ENCODE measurements around the gene ADGRB2.
"Not testable (repeated sequence)": the region's sequence is repeated elsewhere in the genome, so short reads cannot be mapped to it uniquely, and the experiment has no call there.

Gene ADGRB2

GRCh38 chr1:31718327-31718897 lies 45.7 kb downstream of the ADGRB2 start:
- no peak for DNase-seq

DNA sequence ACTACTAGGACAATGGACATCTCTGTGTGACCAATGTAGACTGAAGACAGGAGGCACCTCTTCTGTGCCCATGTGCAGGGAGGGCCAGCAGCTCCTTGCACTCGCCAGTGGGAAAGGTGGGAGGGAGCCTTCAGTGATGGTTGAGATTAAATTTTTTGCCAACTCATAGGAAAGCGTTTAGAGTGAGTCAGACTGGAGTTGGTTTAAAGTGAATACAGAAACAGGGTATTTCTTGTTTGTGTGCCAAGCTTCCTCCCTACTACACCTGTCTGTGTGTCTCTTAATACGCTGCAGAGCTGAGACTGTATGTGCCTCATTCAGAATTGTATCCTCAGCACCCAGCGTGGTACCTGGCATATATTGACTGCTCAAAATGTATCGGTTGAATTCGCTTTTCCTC lies 46.8 kb downstream of the ADGRB2 start:
- DNase-seq: no peak

DNA sequence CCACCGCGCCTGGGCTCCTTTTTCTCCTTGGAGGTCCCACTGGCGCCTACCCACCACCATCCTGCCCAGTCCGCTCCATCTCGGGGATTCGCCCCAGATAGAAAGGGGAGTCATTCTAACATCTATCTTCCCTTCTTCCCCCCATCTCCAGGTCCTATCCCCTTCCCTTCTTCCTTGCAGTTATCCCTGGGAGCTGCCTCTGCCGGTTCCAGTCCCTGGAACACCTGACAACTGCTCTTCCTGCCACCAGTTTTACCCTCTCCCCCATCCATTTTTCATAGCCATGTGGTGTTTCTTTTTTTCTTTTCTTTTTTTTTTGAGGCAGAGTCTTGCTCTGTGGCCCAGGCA lies 48.3 kb downstream of the ADGRB2 start:
- no peak for DNase-seq

DNA sequence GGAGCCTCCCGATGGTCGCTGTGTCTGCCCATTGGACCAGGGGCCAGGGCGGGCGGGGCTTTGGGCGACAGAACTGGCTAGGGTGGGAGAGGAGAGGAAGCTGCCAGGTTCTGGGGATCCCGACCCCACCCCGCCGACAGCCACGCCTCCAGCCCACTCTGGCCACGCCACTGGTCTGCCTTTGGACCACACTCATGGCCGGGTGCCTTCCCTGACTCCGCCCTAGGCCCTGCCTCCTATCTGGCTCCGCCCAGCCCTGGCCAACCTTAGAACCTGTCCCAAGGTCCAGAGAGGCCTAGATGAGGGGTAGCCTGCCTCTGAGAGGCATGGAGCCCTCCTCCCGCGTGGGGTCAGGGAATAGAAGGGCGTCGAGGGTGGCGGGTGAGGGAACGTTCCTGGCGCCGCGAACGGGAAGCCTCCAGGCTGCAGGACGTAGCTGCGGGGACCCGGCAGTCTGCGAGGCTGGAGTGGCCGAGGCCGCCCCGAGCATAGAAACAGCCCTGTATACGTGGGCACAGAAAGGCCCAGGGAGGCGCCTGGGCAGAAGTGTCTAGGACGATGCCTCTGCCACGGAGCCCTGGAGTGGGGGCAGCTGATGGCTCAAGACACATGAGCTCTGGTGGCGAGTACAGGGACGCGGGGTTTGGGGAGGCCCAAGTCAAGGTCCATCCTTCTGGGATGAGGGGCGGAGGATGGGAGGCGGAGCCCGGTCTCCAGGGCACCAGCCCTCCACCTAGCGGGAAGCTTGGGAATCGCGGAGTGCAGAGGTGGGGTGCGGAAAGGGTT lies 48.9 kb downstream of the ADGRB2 start:
- DNase-seq: no peak

- DNase-seq: no peak
Observed at GRCh38 chr1:31714442-31715086, 49.6 kb downstream of the ADGRB2 start.

GRCh38 chr1:31712630-31713029 lies 51.5 kb downstream of the ADGRB2 start:
- DNase-seq: no peak

GRCh38 chr1:31712068-31712467 lies 52.1 kb downstream of the ADGRB2 start:
- DNase-seq: no peak

DNA sequence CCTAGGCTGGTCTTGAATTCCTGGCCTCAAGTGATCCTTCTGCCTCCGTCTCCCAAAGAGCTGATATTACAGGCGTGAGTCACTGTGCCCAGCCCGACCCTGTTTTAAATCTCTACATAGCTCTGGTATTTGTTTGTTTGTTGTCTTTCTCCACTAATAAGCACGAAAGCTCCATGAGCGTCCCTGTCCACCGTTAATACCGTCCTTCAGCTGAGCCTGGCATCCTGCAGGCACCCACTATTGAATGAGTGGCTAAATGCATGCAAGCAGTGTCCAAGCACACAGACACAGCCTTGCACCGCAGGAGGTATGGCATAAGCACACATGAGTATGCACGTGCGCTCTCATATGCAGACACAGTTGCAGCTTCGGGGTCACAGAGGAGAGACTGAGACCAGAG lies 55.8 kb downstream of the ADGRB2 start:
- DNase-seq: no peak

DNA sequence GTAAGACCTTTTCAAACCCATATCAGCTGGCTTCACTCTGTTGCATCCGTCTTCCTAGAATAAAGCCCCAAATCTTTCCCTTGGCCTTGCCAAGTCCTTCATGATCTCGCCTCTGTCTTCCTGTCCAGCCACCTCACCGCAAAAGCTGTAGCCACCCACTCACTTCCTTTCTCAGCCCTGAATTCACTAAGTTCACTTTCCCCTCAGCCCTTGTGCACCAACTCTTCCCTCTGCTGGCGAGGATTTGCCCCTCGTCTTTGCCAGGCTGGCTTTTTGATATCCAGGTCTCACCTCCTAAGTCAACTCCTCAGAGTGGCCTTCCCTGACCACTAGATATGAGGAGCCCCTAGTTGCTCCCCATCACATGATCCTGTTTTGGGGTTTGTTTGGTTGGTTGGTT lies 56.4 kb downstream of the ADGRB2 start:
- no peak for DNase-seq

GRCh38 chr1:31707059-31707600 lies 57.0 kb downstream of the ADGRB2 start:
- not testable (repeated sequence) for DNase-seq

GRCh38 chr1:31706384-31707058 lies 57.6 kb downstream of the ADGRB2 start:
- DNase-seq: no peak

DNA sequence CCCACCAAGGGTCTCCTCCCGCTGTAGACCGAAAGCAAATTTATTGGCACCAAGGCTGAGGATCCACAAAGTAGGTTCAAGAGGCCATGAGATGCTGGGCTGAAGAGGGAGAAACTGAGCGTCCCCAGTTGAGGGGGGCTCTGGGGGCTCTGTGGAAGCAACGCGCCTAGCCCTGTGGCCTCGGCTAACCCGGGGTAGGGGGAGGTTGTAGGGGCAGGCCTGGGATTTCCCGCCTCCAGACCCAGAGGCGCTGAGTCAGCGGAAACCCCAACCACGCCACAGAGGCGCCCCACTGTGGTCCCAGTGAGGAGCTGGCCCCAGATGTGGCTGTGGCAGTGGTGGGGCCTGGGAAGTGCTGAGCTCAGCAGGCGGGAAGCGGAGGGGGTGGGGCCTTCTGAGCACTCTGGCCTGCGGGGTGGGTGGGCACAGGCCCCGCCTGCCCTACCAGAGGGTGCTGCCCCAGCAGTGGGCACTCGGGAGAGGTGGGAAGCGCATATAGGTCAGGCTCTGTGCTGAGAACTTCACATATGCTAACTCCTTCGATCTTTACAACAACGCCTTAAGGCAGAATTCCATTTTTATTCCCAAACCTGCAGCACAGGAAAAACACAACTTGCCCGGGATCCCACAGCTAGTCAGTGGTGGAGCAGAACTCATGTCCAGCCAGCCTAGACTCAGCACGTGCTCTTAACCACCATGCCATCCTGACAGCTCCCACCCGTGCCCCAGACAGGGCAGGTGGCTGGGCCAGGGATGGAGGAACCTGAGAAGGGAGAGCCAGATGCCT lies 58.9 kb downstream of the ADGRB2 start:
- DNase-seq: peak in 2 of 4 experiments; percentile 8 to 13

GRCh38 chr1:31704271-31705079 lies 59.7 kb downstream of the ADGRB2 start:
- DNase-seq: no peak

- DNase-seq: no peak
Observed at GRCh38 chr1:31703431-31704270, 60.5 kb downstream of the ADGRB2 start, which contains the start of gene COL16A1. TSS of gene COL16A1 (minus strand) at chr1:31704017. CDS start at chr1:31702193, 1,824 bp downstream.

DNA sequence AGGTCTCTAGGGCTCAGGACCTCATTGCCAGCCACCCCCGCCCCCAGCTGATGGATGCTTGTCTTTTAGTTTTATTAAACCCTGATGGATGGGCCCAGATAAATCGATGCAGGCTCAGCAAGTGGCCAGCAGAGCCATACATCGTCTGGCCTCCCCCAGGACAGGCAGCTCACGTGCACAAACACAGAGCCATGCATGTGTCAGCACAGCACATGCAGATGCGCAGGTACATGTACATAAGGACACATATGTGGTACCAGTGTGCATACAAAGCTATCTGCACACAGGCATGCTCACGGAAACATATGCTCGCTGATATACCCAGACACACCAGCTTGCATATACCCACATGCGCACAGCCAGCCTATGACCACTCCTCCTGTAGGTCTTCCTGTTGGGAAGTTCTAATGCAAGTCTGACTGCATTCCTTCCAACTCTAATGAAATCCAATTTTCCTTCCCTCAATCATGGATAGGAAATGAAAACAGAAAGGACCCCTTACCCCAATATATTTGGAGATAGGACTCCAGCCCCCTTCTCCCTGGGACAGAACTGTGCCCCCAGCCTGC lies 61.2 kb downstream of the ADGRB2 start:
- no peak for DNase-seq

DNA sequence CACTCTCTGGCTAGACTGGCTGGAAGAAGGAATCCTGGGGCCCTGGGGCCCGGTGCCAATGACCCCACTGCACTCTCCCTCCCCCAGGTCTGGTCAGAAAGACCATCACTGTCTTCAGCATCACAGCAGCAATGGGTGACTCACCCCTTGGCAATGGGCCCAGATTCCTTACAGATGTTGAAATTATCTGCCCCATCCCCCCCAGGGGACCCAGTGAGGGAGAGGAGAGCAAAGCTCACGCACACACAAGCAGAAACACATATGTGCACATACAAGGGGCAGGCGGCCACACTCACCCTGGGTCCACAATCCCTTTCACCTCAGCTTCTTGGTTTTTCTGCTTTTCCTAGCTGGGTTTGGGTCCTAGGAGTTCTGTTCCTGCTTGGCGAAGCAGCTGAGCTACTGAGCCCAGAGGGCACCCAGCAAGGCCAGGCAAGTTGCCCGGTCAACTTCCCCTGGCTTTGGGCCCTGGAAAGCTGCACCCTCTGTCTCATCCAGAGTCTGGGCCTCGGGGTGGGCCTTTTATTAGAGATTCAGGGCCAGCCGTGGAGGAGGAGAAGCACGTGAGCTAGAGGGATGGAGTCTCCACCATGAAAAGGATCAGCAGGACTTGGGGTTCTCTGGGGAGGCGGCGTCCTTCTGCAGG lies 62.9 kb downstream of the ADGRB2 start:
- DNase-seq: no peak

DNA sequence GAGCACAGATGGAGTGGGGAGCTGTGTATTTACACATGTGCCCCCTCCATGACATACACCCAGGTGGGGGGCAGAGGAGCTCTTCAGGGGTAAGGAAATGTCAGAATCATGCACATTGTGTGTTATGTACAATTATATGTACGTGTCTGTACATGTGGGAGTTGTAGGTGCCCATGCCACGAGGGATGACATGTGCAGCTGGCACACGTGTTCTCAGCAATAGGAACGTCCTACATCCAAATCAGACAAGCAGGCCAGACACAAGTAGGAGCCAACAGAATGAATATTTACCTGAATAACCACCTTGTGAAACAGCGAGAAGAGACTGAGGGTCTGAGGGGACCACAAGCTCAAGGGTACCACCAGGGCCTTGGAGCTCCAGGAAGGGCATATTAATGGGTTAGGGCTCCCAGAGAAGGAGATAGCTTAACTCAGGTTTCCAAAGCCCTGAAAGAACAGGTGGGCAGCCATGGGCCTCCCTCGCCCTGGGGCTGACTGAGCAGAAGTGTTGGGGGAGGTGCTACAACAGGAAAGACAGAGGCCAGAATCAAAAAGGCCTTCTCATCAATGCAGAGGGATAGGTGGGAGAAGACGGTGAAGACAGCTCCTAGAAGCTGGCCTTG lies 63.6 kb downstream of the ADGRB2 start:
- no peak for DNase-seq

GRCh38 chr1:31699341-31699891 lies 64.7 kb downstream of the ADGRB2 start:
- DNase-seq: no peak

All from activated CD4-positive, CD25-positive, alpha-beta regulatory T cell (primary cell).